GM19452 (cell line): ENCODE measurements around the gene THSD4.

Source experiments
- ATAC-seq: cut with Tn5 transposase; IDR thresholded peaks from one replicate; pipeline ENCODE4 v1.9.1; 2021; ENCODE audit not compliant: unreplicated experiment

THSD4 gene

DNA sequence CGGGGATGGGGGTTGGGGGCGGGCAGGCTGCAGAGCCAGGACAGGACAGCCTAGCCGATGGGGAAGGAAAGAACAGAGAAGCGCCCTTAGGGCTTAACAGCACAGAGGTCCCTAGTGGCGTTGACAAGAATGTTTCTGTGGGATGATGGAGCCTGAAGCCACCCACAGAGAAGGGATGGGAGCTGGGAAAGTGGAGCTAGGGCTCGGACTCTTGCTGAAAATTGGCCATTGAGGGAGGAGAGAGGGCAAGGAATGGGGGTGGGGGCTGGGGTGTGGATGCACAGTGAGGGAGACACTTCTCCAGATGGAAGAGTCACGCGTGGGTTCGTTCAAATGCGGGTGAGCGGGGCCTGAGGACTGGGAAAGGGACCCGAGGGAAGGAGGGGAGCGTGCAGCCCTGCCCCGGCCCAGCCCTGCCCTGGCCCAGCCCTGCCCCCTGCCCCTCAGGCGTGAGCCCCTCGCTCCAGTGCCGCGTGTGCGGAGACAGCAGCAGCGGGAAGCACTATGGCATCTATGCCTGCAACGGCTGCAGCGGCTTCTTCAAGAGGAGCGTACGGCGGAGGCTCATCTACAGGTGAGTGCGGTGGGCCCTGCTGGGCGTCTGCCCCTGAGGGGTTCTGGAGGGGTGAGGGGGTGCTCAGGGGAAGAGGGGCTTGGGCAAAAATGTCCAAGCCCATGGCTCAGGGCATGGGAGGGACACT is 695.9 kb downstream of the THSD4 start:
- ATAC-seq: no peak

GRCh38 chr15:71811752-71812735 is 696.8 kb downstream of the THSD4 start:
- no peak for ATAC-seq

DNA sequence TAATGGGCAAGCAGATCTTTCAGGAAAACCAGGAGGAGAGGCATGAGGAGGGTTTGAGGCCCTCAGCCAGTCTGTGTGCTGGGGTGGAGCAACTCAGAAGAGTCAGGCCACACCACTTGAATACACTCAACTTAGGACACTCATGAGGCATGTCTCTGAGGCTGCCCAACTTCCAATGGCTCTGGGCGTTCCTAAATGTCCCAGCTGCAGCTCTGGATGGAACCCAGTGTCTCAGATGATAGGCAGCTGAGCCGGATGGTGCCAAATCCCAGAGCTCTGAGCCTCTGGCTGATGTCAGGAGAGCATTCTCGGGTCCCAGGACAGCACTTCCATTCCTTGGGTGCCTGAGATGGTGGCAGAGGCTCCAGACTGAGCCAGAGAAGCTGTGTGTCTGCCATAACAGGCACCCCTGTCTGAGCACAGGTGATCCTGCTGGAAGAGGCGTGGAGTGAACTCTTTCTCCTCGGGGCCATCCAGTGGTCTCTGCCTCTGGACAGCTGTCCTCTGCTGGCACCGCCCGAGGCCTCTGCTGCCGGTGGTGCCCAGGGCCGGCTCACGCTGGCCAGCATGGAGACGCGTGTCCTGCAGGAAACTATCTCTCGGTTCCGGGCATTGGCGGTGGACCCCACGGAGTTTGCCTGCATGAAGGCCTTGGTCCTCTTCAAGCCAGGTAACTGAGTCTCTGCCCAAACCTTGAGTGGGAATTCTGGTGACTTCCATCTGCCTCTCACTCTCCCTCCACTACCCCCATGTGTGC is 697.9 kb downstream of the THSD4 start:
- no peak for ATAC-seq

DNA sequence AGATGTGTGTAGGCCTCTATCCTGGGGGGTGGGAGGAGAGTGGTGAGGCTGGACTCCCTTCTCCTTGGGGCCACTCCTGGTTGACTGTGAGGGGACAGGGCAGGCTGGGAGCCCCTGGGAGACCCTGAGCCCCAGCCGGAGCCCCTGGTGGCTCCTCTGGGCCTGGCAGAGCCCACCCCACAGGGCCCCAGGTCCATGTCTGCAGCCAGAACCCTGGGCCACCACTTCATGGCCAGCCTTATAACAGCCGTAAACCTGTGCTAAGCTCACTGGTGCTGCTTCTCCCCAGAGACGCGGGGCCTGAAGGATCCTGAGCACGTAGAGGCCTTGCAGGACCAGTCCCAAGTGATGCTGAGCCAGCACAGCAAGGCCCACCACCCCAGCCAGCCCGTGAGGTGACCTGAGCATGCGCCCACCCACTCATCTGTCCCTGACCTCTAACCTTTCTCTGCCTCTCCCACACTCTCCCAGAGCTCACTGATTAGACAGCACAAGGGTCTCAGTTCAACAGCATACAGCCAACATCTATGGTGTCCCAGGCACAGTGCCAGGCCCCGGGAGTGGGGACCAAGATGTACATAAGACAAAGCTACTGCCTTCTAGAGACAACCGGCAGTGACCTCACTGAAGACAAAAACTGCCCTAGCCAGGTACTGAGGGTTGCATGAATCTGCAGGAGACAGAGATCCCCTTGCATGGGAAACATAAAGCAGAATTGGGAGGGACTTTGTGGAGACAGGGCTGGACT is 698.6 kb downstream of the THSD4 start:
- no peak for ATAC-seq

- no peak for ATAC-seq
Measured at GRCh38 chr15:71815301-71815700, 700.0 kb downstream of the THSD4 start.

DNA sequence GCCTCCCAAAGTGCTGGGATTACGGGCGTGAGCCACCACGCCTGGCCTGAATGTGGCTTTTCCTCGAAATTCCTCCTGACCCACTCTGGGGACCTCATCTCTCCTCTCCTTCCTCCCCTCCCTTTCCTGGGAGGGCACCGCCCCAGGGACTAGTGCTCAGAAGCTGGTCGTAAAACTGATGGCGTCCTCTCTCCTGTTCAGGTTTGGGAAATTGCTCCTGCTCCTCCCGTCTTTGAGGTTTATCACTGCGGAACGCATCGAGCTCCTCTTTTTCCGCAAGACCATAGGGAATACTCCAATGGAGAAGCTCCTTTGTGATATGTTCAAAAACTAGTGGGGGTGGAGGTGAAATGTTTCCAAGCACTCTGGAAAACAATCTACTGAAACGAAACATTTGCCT is 702.1 kb downstream of the THSD4 start:
- no peak for ATAC-seq

DNA sequence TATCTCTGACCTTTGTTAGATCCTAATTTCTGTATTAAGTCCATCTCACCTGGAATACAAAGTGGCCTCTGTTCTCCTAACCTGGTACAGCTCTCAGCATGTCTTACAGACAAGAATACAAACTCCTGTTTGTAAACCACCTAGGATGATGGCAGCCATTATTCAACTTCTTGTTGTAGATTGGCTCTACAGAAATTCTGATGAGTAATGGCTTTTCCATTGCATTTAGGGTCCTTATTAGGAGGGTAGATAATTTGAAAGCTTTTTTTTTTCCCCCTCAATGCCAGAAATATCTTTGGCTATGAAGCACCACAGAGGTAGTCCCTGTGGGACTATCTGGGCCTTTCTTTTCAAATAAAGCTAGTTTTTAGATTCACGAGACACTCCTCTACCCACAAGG is 704.9 kb downstream of the THSD4 start:
- no peak for ATAC-seq

DNA sequence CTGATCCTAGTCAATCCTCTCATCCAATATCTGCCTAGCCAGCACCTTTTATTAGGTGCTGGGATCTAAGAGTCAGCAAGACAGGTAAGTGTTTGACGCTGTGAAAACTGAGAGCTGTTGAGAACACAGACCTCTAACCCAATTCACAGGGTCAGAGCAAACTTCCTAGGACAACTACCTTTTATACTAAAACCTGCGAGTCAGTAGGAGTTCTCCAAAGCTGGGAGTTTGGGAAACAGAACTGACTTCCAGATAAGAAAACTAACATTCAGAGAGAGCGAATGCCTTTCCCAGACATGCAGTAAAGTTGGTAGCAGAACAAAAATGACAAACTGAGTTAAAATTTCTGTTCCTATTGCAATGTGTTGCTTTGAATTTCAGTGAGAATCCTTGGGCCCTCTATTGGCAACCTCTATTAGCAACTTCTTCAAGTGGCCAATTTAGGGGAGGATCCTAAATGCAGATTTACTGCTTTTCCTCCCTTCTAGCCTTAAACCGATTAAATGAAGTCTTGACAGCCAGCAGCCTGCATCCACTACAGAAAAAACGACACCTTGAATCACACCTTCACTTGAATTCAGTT is 706.4 kb downstream of the THSD4 start:
- ATAC-seq: no peak

GRCh38 chr15:71822890-71823630 is 707.8 kb downstream of the THSD4 start:
- no peak for ATAC-seq

DNA sequence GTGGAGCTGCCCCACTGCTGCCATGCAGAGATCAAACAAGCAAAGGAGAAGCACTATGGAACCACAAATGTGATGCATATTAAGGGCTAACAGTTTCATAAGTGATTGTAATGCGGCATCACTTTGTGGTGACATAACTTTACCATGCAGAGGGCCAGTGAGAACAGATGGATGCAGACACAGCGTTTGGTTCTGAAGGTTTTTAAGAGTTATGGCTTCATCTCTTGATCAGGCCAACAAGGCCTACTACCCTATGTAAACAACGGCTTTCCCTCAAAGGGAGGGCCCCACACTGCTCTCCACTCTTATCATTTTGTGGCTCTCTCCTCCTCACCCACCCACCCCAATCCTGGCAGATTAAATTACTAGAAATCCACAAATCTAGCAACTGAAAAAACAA is 708.5 kb downstream of the THSD4 start:
- no peak for ATAC-seq

DNA sequence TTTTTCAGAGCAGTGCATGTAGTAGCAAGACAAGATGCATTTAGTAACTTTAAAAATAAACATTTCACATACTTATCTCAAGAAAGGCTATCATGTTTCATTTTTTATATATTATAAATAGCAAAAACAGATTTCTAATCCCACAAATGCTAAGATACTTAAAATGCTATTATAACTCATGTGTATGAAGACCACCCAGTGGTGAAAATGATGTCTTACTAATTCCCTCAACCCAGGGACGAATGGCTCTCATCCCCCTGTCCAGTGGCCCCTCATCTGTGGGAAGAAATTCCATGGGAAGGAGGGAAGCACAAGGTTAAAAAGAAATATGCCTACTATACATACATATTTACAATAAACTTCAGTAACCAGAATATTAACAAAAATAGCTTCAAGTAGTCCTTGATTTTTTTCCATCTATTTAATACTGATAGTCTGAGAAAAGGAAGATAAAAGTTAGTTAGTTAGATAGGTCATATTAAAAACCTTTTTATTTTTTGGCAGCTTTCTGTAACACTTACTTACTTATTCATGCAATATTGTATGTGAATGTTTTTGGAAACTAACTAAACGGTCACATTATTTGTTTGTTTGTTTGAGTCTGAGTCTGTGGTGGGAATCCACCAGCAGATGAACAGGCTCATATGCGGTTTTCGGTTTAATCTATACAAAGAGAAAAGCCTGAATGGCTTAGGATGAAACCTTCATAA is 709.9 kb downstream of the THSD4 start:
- no peak for ATAC-seq

- no peak for ATAC-seq
Measured at GRCh38 chr15:71826196-71826595, 710.9 kb downstream of the THSD4 start.

- no peak for ATAC-seq
Measured at GRCh38 chr15:71830981-71831380, 715.7 kb downstream of the THSD4 start.
